ENCODE results near the gene SDK1. TPM values are rescaled to one million over a fixed set of nuclear protein-coding genes. Genes with fewer than 3 reads are reported as not detected.
A peak's percentile ranks its signal among the peaks of the same experiment; 100 is the strongest.

The SDK1 gene
- total RNA-seq, 1 experiment from 2014 or later: 9.3 TPM

DNA sequence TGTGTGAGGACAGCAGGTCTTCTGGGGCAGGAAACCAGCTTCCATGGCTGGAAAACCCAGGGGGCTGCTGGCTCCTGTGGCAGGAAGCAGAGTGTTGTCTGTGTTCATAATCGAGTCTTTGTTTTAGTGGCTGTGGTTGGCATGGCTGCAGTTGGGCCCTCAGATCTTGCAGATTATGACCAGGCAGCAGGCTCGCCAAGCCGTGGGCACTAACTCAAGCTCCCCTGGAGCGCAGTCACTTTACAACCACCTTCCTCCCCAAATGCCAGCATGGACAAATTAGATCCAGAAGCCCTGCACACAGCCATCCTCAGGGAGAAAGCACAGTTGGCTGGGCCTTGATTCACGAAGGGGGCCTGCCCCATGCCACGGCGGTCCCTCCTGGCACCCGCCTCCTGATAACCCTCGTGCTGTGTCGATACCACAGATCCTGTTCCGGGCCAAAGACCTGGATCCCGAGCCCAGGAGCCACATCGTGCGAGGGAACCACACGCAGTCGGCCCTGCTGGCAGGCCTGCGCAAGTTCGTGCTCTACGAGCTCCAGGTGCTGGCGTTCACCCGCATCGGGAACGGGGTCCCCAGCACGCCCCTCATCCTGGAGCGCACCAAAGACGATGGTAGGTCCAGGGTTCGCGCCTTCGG lies 828.5 kb downstream of the SDK1 start:
- H3K36me3 Mint-ChIP-seq: no peaks in the 10 kb centered on the region
- peaks cover 10% of the 10 kb centered on the region for H3K9me3 Mint-ChIP-seq
- H3K27me3 Mint-ChIP-seq (ENCODE audit: low read depth): no peaks in the 10 kb centered on the region
- ATAC-seq (peak; percentile 20; the same call in 1 of the 2 replicates), DNase-seq (ENCODE audit: low spot score) (no peak)
- no peak overlapping the region for H3K27ac Mint-ChIP-seq
- ChIA-PET POLR2A (no interaction called here), CTCF (interaction anchor here (1.0 to 1.8 kb wide), 6 partner anchors 15 to 350 kb away, joined by 3 to 6 read pairs (median 4); no protein-coding TSS in a partner anchor)
- H3K4me3 Mint-ChIP-seq: no peak overlapping the region
- TF ChIP-seq ESRRA (CRISPR knock-in tag; IDR thresholded peaks at IDR 0.05; ENCODE audit: borderline replicate concordance) (no peak), ZNF232 (CRISPR knock-in tag; IDR thresholded peaks at IDR 0.05) (no peak), ZNF121 (CRISPR knock-in tag; IDR thresholded peaks at IDR 0.05) (peak; percentile 97), TEAD1 (CRISPR knock-in tag; IDR thresholded peaks at IDR 0.05) (no peak), FOXP1 (CRISPR knock-in tag; IDR thresholded peaks at IDR 0.05; ENCODE audit: borderline replicate concordance) (no peak), CREB1 (CRISPR knock-in tag; IDR thresholded peaks at IDR 0.05) (no peak), TCF7 (CRISPR knock-in tag; IDR thresholded peaks at IDR 0.05; ENCODE audit: low read depth) (no peak)
- TF ChIP-seq, protein P1, sequence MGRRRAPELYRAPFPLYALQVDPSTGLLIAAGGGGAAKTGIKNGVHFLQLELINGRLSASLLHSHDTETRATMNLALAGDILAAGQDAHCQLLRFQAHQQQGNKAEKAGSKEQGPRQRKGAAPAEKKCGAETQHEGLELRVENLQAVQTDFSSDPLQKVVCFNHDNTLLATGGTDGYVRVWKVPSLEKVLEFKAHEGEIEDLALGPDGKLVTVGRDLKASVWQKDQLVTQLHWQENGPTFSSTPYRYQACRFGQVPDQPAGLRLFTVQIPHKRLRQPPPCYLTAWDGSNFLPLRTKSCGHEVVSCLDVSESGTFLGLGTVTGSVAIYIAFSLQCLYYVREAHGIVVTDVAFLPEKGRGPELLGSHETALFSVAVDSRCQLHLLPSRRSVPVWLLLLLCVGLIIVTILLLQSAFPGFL (CRISPR knock-in tag; IDR thresholded peaks at IDR 0.05; ENCODE audit: borderline replicate concordance): no peak
- peaks cover 27% of the 10 kb centered on the region for H3K4me1 Mint-ChIP-seq

DNA sequence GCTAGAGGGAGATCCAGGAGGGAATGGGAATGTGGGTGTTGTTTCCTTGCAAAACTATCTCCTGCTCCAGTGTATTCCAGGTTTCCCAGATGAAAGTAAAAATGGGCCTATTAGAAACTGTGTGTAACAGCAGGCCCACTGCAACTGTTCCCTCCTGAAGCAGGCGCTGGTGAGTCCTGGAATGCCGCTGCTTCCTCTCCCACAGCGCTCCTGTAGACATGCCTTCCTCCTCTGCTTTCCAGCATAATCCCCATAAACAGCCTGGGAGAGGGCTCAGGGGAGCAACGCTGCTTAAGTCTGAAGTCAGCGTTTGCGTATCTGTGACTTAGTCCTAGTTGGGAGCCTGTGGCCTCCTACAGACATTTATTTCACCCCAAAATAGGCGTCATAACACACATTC lies 830.0 kb downstream of the SDK1 start:
- ATAC-seq (peak; percentile 93), DNase-seq (ENCODE audit: low spot score) (peak; percentile 51)
- TF ChIP-seq, protein P2, sequence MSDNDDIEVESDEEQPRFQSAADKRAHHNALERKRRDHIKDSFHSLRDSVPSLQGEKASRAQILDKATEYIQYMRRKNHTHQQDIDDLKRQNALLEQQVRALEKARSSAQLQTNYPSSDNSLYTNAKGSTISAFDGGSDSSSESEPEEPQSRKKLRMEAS (CRISPR knock-in tag; IDR thresholded peaks at IDR 0.05): 0 out of 2 replicates have a peak, but pooled peaks have one; percentile 35
- TF ChIP-seq ZNF121 (CRISPR knock-in tag; IDR thresholded peaks at IDR 0.05) (peak; percentile 82), NFYB (CRISPR knock-in tag; conservative IDR thresholded peaks at IDR 0.05; ENCODE audit: low read depth) (no peak), ETV6 (CRISPR knock-in tag; IDR thresholded peaks at IDR 0.05) (0 out of 2 replicates have a peak, but pooled peaks have one; percentile 25), TEAD1 (CRISPR knock-in tag; IDR thresholded peaks at IDR 0.05) (peak; percentile 47; the same call in 1 of the 2 replicates)
- ChIA-PET CTCF (no interaction called here), POLR2A (no interaction called here)
- Mint-ChIP-seq H3K4me1 (peaks cover 41% of the 10 kb centered on the region), H3K27me3 (ENCODE audit: low read depth) (no peaks in the 10 kb centered on the region), H3K4me3 (no peak overlapping the region), H3K27ac (peak overlapping the region; percentile 86), H3K36me3 (no peaks in the 10 kb centered on the region), H3K9me3 (no peaks in the 10 kb centered on the region)

DNA sequence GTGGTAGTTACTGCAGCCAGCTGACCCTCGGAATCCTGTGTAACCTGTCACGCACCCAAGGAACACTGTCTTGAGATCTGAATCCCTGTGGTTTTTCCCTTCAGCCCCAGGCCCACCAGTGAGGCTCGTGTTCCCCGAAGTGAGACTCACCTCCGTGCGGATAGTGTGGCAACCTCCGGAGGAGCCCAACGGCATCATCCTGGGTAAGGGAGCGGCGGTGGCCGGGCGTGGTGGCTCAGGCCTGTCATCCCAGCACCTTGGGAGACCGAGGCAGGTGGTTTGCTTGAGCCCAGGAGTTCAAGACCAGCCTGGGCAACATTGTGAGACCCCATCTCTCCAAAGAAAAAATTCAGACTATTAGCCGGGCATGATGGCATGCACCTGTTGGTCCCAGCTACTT lies 831.2 kb downstream of the SDK1 start:
- H3K4me3 Mint-ChIP-seq: no peak overlapping the region
- H3K36me3 Mint-ChIP-seq: no peaks in the 10 kb centered on the region
- H3K27ac Mint-ChIP-seq: no peak overlapping the region
- POLR2A ChIA-PET: no interaction called here
- no peaks in the 10 kb centered on the region for H3K27me3 Mint-ChIP-seq (ENCODE audit: low read depth)
- H3K9me3 Mint-ChIP-seq: no peaks in the 10 kb centered on the region
- DNase-seq (ENCODE audit: low spot score) (no peak), ATAC-seq (no peak)
- CTCF ChIA-PET: no interaction called here
- H3K4me1 Mint-ChIP-seq: peaks cover 49% of the 10 kb centered on the region
- no peak for TF ChIP-seq NFYB (CRISPR knock-in tag; conservative IDR thresholded peaks at IDR 0.05; ENCODE audit: low read depth)
- TF ChIP-seq, protein P3, sequence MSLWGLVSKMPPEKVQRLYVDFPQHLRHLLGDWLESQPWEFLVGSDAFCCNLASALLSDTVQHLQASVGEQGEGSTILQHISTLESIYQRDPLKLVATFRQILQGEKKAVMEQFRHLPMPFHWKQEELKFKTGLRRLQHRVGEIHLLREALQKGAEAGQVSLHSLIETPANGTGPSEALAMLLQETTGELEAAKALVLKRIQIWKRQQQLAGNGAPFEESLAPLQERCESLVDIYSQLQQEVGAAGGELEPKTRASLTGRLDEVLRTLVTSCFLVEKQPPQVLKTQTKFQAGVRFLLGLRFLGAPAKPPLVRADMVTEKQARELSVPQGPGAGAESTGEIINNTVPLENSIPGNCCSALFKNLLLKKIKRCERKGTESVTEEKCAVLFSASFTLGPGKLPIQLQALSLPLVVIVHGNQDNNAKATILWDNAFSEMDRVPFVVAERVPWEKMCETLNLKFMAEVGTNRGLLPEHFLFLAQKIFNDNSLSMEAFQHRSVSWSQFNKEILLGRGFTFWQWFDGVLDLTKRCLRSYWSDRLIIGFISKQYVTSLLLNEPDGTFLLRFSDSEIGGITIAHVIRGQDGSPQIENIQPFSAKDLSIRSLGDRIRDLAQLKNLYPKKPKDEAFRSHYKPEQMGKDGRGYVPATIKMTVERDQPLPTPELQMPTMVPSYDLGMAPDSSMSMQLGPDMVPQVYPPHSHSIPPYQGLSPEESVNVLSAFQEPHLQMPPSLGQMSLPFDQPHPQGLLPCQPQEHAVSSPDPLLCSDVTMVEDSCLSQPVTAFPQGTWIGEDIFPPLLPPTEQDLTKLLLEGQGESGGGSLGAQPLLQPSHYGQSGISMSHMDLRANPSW (CRISPR knock-in tag; conservative IDR thresholded peaks at IDR 0.05; ENCODE audit: low read depth): no peak
- TF ChIP-seq, protein P4, sequence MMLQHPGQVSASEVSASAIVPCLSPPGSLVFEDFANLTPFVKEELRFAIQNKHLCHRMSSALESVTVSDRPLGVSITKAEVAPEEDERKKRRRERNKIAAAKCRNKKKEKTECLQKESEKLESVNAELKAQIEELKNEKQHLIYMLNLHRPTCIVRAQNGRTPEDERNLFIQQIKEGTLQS (CRISPR knock-in tag; conservative IDR thresholded peaks at IDR 0.05): no peak
- TF ChIP-seq, protein P5, sequence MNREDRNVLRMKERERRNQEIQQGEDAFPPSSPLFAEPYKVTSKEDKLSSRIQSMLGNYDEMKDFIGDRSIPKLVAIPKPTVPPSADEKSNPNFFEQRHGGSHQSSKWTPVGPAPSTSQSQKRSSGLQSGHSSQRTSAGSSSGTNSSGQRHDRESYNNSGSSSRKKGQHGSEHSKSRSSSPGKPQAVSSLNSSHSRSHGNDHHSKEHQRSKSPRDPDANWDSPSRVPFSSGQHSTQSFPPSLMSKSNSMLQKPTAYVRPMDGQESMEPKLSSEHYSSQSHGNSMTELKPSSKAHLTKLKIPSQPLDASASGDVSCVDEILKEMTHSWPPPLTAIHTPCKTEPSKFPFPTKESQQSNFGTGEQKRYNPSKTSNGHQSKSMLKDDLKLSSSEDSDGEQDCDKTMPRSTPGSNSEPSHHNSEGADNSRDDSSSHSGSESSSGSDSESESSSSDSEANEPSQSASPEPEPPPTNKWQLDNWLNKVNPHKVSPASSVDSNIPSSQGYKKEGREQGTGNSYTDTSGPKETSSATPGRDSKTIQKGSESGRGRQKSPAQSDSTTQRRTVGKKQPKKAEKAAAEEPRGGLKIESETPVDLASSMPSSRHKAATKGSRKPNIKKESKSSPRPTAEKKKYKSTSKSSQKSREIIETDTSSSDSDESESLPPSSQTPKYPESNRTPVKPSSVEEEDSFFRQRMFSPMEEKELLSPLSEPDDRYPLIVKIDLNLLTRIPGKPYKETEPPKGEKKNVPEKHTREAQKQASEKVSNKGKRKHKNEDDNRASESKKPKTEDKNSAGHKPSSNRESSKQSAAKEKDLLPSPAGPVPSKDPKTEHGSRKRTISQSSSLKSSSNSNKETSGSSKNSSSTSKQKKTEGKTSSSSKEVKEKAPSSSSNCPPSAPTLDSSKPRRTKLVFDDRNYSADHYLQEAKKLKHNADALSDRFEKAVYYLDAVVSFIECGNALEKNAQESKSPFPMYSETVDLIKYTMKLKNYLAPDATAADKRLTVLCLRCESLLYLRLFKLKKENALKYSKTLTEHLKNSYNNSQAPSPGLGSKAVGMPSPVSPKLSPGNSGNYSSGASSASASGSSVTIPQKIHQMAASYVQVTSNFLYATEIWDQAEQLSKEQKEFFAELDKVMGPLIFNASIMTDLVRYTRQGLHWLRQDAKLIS (CRISPR knock-in tag; IDR thresholded peaks at IDR 0.05; ENCODE audit: borderline replicate concordance): no peak
- TF ChIP-seq ZNF671 (CRISPR knock-in tag; IDR thresholded peaks at IDR 0.05): no peak
- TF ChIP-seq, protein P6, sequence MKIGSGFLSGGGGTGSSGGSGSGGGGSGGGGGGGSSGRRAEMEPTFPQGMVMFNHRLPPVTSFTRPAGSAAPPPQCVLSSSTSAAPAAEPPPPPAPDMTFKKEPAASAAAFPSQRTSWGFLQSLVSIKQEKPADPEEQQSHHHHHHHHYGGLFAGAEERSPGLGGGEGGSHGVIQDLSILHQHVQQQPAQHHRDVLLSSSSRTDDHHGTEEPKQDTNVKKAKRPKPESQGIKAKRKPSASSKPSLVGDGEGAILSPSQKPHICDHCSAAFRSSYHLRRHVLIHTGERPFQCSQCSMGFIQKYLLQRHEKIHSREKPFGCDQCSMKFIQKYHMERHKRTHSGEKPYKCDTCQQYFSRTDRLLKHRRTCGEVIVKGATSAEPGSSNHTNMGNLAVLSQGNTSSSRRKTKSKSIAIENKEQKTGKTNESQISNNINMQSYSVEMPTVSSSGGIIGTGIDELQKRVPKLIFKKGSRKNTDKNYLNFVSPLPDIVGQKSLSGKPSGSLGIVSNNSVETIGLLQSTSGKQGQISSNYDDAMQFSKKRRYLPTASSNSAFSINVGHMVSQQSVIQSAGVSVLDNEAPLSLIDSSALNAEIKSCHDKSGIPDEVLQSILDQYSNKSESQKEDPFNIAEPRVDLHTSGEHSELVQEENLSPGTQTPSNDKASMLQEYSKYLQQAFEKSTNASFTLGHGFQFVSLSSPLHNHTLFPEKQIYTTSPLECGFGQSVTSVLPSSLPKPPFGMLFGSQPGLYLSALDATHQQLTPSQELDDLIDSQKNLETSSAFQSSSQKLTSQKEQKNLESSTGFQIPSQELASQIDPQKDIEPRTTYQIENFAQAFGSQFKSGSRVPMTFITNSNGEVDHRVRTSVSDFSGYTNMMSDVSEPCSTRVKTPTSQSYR (CRISPR knock-in tag; IDR thresholded peaks at IDR 0.05): no peak
- no peak for TF ChIP-seq ZNF416 (CRISPR knock-in tag; IDR thresholded peaks at IDR 0.05)
- no peak for TF ChIP-seq ZNF219 (CRISPR knock-in tag; IDR thresholded peaks at IDR 0.05; ENCODE audit: borderline replicate concordance)
- no peak for TF ChIP-seq ZNF317 (CRISPR knock-in tag; IDR thresholded peaks at IDR 0.05; ENCODE audit: borderline replicate concordance, low read depth)
- no peak for TF ChIP-seq ZNF396 (CRISPR knock-in tag; IDR thresholded peaks at IDR 0.05; ENCODE audit: borderline replicate concordance)

All from WTC11 (cell line).